Right renal pelvis (tissue), 4 donors: ENCODE measurements around the gene KLF2. TPM values are rescaled to one million over a fixed set of nuclear protein-coding genes. Genes with fewer than 3 reads are reported as not detected.

Experiments
- DNase-seq, 4 donors: peaks; one replicate each; pipeline ENCODE4 v3.0.0-alpha.2; 2013; ENCODE audit warnings: low read depth in 4 of 4, low spot score in 3 of 4, missing footprints in 1 of 4
- polyA plus RNA-seq, 4 donors: library from polyadenylated mRNA; unstranded; fragments of 120-200 nt; gene quantifications; one replicate each; pipeline ENCODE4 v1.2.1, GENCODE V29; 2013; ENCODE audit not compliant: insufficient read length in 4 of 4

KLF2 gene
- polyA plus RNA-seq, 4 donors, result 22.5 to 45.9 (median 25.2) TPM

DNA sequence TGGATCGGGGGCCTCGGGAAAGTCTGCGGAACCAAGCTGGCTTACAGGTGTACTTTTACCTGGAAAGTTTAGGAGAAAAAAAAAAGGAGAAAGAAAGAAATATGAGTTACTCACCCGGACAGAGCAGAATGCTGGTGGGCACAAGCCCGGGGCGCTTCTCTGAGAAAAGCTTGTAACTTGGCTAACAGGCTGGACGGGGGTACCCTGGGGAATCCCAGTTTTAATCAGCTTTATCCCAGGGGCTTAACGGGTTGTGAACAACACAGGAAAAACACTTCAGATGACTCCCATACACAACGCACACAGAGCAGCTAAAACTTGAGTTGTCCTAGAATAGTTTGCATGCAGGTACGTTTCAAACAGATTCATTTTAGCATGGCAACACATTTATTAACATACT is 37.3 kb downstream of the KLF2 start:
- DNase-seq, result no peak

GRCh38 chr19:16363133-16363851 is 38.7 kb downstream of the KLF2 start:
- DNase-seq, result no peak

DNA sequence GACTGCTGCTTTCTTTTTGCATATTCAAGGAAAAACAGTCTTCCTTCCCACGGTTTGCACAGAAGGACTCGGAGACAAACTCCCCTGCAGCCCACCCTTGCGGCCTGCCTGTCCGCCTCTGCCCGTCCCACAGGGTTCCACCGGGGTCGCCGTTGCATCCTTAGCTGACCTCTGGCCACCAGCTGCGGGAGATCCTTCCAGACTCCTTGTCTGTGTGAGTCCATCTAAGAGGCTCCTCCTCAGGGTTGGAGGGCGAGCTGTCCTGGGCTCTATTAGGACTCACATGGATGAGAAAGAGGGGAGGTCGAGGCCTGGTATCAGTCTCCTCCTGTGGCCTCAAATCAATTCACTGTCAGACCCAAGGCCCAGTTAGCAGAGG is 39.2 kb downstream of the KLF2 start:
- DNase-seq, result no peak

- no peak for DNase-seq
Observed at GRCh38 chr19:16364231-16364865, 39.7 kb downstream of the KLF2 start.

DNA sequence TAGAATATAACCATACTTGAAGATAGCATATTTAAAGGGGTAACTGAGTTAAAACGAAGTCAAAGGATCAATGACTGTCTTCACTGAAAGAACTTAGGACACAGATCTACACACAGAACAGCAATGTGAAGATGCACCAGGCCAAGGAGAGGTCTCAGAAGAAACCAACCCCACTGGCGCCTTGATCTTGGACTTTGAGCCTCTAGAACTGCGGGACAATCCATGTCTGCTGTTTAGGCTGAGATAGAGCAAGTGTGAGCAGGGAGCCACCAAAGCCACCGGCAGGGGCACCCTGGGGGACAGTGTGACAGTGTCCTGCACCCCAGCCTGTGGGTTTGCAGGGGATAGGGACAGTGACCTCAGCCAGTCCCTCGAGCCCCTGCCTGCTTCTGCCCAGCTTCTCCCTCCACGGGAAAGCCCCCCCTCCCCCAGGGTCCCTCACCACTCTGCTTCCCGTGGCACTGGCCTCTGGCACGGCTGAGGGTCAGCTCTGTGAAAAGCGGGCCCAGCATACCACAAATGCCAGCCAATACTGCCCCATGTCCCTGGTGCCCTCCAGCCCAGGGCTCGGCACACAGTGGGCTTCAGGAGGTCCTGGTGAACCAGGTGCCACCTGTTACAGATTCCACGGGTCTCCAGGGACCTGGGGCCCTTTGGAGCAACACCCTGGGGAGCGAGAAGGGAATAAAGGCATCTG is 40.8 kb downstream of the KLF2 start:
- no peak for DNase-seq

DNA sequence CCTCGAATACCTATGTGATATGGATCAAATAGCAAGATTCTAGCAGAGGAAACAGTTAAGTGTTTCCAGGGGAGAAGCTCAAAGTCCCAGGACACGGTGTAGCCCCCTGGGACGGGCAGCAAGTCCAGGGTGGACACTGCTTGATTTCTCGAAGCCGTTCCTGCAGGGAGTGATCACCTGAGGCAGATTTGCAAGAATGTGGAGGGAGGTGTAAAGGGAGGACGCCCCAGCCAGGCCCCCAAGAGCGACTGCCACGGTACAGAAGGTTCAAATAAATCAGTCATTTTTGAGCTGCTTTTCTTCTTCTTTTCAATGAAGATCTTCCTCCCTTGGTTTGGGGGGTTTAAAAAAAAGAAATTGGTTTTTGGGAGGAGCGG is 41.4 kb downstream of the KLF2 start:
- DNase-seq, result no peak

GRCh38 chr19:16366433-16367260 is 42.0 kb downstream of the KLF2 start:
- no peak for DNase-seq

DNA sequence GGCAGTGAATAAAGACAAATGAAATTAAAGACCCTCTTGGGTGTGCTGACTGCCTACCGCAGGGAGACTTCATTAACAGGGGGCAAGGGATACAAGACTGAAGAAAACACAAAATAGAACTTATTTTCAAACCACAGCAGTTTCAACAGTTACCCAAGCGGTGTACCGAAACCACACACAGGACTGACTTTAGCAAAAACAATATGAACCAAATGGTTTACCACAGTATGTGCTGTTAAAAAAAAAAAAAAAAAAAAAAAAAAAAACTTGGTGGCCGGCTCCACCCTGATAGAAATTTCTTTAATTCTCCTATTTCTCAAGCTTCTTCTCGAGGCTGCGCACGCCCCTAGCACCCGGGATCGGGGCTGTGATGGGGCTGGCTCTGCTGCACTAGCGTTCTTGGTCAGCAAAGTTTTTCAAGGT is 42.6 kb downstream of the KLF2 start:
- DNase-seq, result no peak

DNA sequence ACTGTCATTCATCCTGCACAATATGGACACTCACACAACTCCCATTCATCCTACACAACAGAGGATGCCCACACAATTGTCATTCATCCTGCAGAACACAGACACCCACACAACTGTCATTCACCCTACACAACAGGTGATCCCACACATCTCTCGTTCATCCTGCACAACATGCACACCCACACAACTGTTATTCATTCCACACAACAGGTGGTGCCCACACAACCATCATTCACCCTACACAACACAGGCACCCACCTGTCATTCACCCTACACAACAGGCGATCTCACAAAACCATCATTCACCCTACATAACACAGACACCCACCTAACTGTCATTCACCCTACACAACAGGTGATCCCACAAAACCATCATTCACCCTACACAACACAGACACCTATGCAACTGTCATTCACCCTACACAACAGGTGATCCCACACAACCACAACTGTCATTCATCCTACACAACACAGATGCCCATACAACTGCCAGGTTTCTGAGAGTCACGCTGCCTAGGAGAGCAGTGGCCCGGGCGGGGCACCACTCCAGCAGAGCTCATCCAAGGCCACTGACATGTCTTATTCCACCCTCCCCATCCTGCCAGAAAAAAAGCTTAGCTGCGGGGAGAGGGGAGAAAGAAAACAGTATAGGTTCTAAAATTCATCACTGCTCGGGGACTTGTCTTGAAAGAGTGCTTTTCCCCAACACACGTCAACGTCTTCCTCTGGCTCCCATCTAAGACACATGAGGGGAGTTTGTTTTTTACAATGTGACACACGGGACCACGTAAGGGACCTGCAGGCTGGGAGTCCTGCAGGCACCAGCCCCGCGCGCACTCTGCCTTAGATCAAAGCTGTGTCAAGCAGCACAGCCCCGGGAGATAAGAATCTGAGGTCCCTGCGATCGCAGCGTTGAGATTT is 44.0 kb downstream of the KLF2 start:
- no peak for DNase-seq

DNA sequence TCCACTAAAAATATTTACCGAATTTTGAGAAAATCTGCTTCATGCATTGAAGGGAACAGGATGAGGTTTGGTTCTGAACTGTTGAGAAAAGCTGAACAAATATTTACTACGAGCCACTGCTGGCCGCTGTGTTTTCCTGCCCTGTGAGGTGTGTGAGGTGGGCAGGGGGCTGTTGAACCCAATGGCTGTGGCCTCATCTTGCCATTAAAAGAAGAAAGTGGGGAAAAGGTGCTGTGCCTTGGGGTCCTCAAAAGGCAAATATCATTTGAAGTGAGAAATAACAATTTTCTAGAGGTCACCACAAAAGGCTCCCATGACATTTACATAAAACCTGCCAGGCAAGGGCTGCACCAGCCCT is 44.7 kb downstream of the KLF2 start:
- no peak for DNase-seq

- DNase-seq, result no peak
Observed at GRCh38 chr19:16369664-16370576, 45.3 kb downstream of the KLF2 start.

- DNase-seq, result no peak
Observed at GRCh38 chr19:16370641-16371391, 46.2 kb downstream of the KLF2 start.

- no peak for DNase-seq
Observed at GRCh38 chr19:16371540-16371986, 46.9 kb downstream of the KLF2 start.

DNA sequence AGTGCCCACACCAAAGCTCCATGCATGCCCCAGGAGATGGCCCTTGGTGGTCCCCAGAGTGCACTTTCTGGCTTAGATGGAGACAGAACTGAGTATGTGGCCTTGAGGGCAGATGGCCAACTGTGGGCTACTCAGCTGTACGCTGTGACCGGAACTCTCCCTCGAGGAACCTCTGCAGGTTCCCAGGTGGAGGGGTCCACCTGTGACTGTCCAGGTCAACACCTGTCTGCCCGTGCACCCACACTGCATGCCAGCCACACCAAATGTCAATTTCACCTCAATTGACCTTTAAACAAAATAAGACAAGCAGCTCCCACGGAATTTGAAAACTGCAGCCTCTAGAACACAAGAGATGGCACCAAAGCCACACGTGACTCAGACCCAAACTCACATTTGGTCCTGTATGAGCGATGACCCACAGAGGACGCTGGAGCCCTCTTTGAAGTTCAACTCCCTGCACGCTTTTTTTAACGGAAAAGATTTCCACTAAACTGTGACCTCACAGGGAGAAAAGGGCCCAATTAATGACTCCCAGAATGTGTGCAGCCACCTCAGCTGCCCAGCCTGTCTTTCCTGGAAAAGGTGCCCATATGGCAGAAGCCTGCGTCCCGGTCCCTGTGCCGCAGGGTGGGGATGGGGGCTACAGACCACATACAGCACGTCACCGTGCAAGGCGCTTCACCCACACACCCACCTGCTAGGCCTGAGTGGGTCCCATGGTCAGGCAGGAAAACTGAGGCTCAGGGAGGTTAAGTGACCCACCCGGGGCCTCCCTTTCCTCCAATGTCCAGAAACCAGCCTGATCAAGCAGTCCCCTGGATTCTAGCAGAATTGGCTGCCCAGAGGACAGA is 47.7 kb downstream of the KLF2 start:
- no peak for DNase-seq

GRCh38 chr19:16373079-16373478 is 48.5 kb downstream of the KLF2 start:
- DNase-seq, result no peak

- DNase-seq, result no peak
Observed at GRCh38 chr19:16373532-16373931, 48.9 kb downstream of the KLF2 start.

DNA sequence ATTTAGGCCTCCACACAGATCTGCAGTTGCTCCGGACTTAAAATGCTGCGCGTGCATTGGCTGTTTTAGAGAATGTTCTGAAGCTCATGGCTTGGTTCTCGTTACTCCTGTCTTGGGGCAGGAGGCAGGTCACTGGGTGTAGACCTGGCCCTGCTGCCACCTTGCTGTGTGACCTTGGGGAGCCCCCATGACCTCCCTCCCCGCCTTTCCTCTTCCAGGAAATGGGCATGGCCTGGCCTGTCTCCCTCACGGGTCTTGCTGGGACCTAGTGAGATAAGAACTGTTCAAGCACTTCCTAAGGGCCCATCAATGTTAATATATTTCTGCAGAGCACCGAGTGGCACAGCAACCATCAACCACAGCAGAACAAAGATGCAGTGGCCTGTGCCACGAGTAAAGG is 49.4 kb downstream of the KLF2 start:
- DNase-seq, result no peak
